Activated CD8-positive, alpha-beta T cell treated with anti-CD3 and anti-CD28 coated beads, Interleukin-2, amount 10 ng/mL, durations not matched to agents 7 days and 5 days (primary cell): Measurements from ENCODE around the gene CCDC9B. TPM values are rescaled to one million over a fixed set of nuclear protein-coding genes. Genes with fewer than 3 reads are reported as not detected.

Source experiments
- ATAC-seq: fragments of 150-1000 bp; cut with Tn5 transposase; one replicate; pipeline ENCODE4 v1.10.0; 2021; ENCODE audit warnings: moderate library complexity
- CTCF ChIA-PET: fragments of 350-600 bp; sonication (Branson Sonifier 250); formaldehyde crosslinking; loops from one replicate; lab custom pipeline; 2021; ENCODE audit warnings: antibody characterized with exemption; lab: Charles Lee
- POLR2A ChIA-PET: fragments of 350-600 bp; sonication (Branson Sonifier 250); formaldehyde crosslinking; loops from one replicate; lab custom pipeline; 2021; ENCODE audit warnings: antibody characterized with exemption; lab: Charles Lee
- DNase-seq: peaks from one replicate; pipeline ENCODE4 v3.0.0-alpha.2; 2020
- H3K27ac Mint-ChIP-seq: one replicate; pipeline ENCODE4 v1.8.0; 2021; ENCODE audit warnings: mild to moderate bottlenecking, mixed read lengths
- H3K27me3 Mint-ChIP-seq: one replicate; pipeline ENCODE4 v1.8.0; 2021; ENCODE audit warnings: low read depth, mixed read lengths
- H3K36me3 Mint-ChIP-seq: one replicate; pipeline ENCODE4 v1.8.0; 2021; ENCODE audit warnings: low read depth, mixed read lengths
- H3K4me1 Mint-ChIP-seq: one replicate; pipeline ENCODE4 v1.8.0; 2021; ENCODE audit warnings: low read depth, mixed read lengths
- H3K4me3 Mint-ChIP-seq: one replicate; pipeline ENCODE4 v1.8.0; 2021; ENCODE audit warnings: mild to moderate bottlenecking, mixed read lengths
- H3K9me3 Mint-ChIP-seq: one replicate; pipeline ENCODE4 v1.8.0; 2022; ENCODE audit warnings: mixed read lengths; ENCODE audit not compliant: insufficient read depth
- total RNA-seq, 2 experiments: library from RNA; stranded (reverse); gene quantifications; one replicate each; pipeline ENCODE4 v1.2.3, GENCODE V29; 2021

The CCDC9B gene
- total RNA-seq, 2 experiments from 2014 or later = 0.76 to 0.84 TPM

DNA sequence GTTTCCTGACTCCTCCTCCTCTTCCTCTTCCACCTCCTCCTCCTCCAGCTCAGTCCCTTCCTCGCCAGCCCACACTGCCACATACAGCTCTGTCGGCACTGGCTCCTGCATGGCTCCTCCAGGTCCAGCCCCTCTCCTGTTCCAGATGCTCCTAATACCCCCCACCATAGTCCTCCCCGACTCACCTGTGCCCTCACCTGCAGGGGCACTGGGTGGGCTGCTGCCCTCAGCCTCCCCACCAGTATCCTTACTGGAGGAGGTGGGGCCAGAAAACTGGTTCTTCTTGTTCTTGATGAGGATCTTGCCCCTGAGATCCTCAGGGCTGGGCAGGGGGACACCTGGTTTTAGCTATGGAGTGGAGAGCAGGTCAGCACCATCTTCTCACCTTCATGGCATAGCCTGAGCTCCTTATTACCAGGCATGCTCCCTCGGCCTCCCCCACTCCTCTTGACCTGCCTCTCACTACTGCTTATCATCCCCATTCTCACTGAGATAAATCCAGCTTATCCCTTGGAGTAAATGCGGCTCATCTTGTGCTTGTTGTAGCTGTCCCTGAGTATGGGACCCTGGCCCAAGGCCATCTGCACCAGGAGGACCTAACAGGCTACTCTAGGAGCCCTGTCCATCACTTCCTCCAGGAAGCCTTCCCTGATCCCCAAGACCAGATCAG is 44.0 kb downstream of the CCDC9B start:
- H3K4me3 Mint-ChIP-seq = no peak overlapping the region
- no peak overlapping the region for H3K27ac Mint-ChIP-seq

DNA sequence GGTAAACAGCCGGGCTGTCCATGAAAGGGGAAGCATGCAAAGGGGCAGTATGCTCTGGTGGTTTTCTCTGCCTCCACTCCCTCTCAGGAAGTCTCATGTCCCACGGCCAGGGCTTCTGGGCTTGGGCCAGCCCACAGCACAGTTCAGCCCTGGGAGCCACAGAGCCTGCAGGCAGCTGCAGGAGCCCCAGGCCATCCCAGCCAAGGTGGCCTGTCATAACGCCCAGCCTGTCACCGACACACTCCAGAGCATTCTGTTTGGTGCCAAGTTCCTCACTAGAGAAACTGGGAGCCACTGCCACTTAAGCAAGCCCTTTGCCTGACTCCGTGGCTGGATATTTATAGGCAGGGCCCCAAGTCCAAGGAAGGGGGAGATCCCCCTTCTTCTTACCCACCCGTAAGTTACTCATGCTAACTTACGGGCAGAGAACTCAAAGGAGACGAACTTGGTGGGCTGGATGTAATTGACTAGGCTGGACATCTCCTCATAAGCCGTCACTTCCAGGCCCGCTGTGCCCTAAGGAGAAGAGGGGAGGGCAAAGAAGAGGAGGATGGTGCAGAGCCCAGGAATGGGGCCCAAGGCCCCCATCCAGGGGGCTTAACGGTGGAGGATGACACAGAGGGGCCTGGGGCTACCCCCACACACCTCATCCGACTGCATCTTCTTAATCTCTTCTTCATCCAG is 44.7 kb downstream of the CCDC9B start:
- ATAC-seq (no peak), DNase-seq (no peak)
- Mint-ChIP-seq H3K9me3 (no peaks in the 10 kb centered on the region), H3K27ac (no peak overlapping the region), H3K4me1 (no peaks in the 10 kb centered on the region), H3K36me3 (peaks cover 30% of the 10 kb centered on the region), H3K27me3 (no peaks in the 10 kb centered on the region), H3K4me3 (no peak overlapping the region)
- ChIA-PET POLR2A (interaction anchor here (1.3 kb wide), 1 partner anchor 12 kb away, joined by 6 read pairs; the partner anchor contains the start of gene PLCB2), CTCF (interaction anchor here (1.0 to 1.4 kb wide), 4 partner anchors 11 to 22 kb away, joined by 3 to 5 read pairs (median 4); partner anchors contain the start of gene PLCB2)

More for the DNA sequence above, 44.0 kb downstream of the CCDC9B start:
- POLR2A ChIA-PET = interaction anchor here (1.3 kb wide), 1 partner anchor 11 kb away, joined by 6 read pairs; the partner anchor contains the start of gene PLCB2
- H3K36me3 Mint-ChIP-seq = peaks cover 35% of the 10 kb centered on the region
- CTCF ChIA-PET = interaction anchor here (1.0 to 1.4 kb wide), 4 partner anchors 11 to 23 kb away, joined by 3 to 5 read pairs (median 4); partner anchors contain the start of gene PLCB2
- DNase-seq = no peak
- no peak for ATAC-seq
- H3K27me3 Mint-ChIP-seq = no peaks in the 10 kb centered on the region
- H3K9me3 Mint-ChIP-seq = no peaks in the 10 kb centered on the region
- H3K4me1 Mint-ChIP-seq = no peaks in the 10 kb centered on the region

DNA sequence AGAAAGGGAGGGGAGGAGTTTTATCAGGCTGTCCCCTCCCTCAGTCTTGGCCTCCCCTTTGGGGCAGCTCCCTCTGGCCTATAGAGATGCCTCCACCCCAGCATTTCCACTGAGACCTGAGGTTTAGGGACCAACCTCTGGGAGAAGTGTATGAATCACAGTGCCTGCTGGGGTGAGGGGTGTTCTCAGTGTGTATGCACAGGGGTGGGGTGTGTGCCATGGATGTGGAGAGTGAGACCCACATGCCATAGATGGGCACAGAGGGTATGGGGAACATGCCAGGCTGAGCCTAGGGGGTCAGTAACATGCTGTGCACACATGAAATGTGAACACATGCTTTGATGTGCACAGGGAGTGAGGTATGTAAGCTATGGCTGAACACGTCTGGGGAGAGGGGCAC is 45.4 kb downstream of the CCDC9B start:
- H3K36me3 Mint-ChIP-seq = peaks cover 23% of the 10 kb centered on the region
- no peaks in the 10 kb centered on the region for H3K9me3 Mint-ChIP-seq
- DNase-seq (no peak), ATAC-seq (no peak)
- POLR2A ChIA-PET = no interaction called here
- no peak overlapping the region for H3K27ac Mint-ChIP-seq
- CTCF ChIA-PET = no interaction called here
- H3K4me1 Mint-ChIP-seq = no peaks in the 10 kb centered on the region
- no peaks in the 10 kb centered on the region for H3K27me3 Mint-ChIP-seq
- no peak overlapping the region for H3K4me3 Mint-ChIP-seq

DNA sequence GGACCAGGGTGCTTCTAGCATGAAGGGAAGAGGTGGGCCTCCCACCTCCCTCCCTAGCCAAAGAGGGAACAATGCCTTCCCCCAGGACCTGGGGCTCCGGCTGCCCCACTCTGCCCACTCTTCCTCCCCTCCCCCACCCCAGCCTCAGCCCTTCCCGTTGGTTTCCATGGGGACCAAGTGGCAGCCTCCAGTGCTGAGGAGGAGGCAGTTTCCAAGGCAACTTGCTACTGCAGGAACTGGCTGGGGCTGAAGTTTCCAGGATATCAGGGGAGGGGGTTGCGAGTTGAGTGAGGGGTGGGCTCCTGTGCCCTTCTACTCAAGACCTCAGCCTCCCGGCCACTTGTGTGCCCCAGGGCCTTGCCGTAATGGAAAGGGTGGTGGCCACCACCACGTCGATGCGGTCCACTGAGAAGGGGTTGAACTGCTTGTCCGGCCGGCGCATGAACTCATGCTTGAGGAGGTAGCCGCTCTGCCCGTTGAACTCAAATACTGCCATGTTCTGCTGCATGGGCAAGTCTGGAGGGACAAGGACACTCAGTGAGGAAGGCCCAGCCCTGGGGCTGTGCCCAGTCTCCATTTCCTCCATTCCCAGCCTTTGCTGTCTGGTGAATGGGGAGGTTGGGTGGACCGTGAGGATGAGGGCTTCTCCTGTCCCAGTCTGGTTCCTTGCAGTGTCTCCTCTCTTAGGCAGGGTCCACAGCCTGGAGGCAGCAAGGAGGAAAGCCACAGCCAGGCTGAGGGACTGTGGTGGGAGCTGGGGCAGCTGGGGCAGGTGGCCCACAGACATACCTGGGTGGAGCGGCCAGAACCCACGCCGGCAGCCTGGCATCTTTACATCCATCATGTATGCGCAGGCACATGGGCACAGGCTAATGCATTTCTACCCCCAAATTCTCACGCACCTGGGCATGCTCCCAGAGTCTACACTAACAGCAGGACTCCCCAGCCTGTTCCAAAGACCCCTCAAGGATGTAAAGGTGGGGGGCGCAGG is 46.5 kb downstream of the CCDC9B start:
- ATAC-seq (no peak), DNase-seq (no peak)
- POLR2A ChIA-PET = interaction anchor here (0.6 to 1.2 kb wide), 2 partner anchors 14 to 367 kb away, joined by 3 to 4 read pairs; partner anchors contain the start of gene PLCB2
- Mint-ChIP-seq H3K27me3 (no peaks in the 10 kb centered on the region), H3K27ac (no peak overlapping the region), H3K9me3 (no peaks in the 10 kb centered on the region), H3K4me1 (no peaks in the 10 kb centered on the region), H3K4me3 (no peak overlapping the region), H3K36me3 (peaks cover 15% of the 10 kb centered on the region)
- CTCF ChIA-PET = interaction anchor here (0.9 to 1.5 kb wide), 2 partner anchors 13 to 44 kb away, joined by 4 to 6 read pairs; no protein-coding TSS in a partner anchor

DNA sequence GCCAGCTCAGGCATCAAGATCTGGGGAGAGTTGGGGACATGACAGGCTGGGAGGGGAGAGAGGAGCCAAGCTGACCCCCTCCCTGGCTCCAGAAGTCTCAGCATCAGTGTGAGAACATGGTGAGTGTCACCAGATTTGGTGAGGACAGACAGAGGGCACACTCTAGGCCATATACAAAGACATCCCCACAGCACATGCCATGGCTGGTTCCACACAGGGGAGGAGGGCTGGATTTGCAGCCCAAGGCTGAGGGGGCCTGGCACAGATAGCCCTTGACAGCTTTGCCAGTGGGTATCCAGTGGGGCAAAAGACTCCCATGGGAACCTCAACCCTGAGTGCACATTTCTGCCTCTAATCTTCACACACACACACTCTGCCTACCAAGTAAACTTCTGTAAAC is 47.7 kb downstream of the CCDC9B start:
- Mint-ChIP-seq H3K27me3 (no peaks in the 10 kb centered on the region), H3K27ac (no peak overlapping the region), H3K4me1 (no peaks in the 10 kb centered on the region), H3K4me3 (no peak overlapping the region), H3K9me3 (no peaks in the 10 kb centered on the region), H3K36me3 (peaks cover 14% of the 10 kb centered on the region)
- DNase-seq (no peak), ATAC-seq (no peak)
- CTCF ChIA-PET = interaction anchor here (0.9 to 1.5 kb wide), 5 partner anchors 14 to 45 kb away, joined by 3 to 6 read pairs (median 4); no protein-coding TSS in a partner anchor
- POLR2A ChIA-PET = interaction anchor here (1.2 kb wide), 1 partner anchor 15 kb away, joined by 4 read pairs; the partner anchor contains the start of gene PLCB2

DNA sequence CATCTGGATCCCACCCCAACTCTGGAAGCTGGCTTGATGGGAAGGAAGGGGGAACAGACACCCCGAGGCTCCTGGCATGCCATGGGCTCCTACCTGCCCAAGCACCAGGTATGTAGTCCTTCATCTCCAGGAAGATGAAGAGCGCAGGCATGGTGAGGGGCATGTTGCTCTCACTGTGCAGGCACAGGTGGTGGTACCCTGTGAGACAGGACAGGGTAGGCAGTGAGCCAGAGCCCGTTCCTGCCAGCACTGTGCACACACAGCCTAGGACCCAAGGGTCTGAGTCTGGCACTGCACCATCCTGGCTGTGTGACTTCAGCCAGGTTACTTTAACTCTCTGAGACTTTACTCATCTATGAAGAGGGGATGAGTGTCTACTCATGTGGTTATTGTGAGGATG is 48.5 kb downstream of the CCDC9B start:
- no peak overlapping the region for H3K4me3 Mint-ChIP-seq
- CTCF ChIA-PET = interaction anchor here (0.9 to 3.7 kb wide), 5 partner anchors 13 to 18 kb away, joined by 3 to 28 read pairs (median 3); no protein-coding TSS in a partner anchor
- H3K4me1 Mint-ChIP-seq = no peaks in the 10 kb centered on the region
- H3K9me3 Mint-ChIP-seq = no peaks in the 10 kb centered on the region
- ATAC-seq (no peak), DNase-seq (no peak)
- POLR2A ChIA-PET = interaction anchor here (0.5 kb wide), 1 partner anchor 21 kb away, joined by 5 read pairs; no protein-coding TSS in a partner anchor
- no peaks in the 10 kb centered on the region for H3K27me3 Mint-ChIP-seq
- no peak overlapping the region for H3K27ac Mint-ChIP-seq
- peaks cover 11% of the 10 kb centered on the region for H3K36me3 Mint-ChIP-seq

DNA sequence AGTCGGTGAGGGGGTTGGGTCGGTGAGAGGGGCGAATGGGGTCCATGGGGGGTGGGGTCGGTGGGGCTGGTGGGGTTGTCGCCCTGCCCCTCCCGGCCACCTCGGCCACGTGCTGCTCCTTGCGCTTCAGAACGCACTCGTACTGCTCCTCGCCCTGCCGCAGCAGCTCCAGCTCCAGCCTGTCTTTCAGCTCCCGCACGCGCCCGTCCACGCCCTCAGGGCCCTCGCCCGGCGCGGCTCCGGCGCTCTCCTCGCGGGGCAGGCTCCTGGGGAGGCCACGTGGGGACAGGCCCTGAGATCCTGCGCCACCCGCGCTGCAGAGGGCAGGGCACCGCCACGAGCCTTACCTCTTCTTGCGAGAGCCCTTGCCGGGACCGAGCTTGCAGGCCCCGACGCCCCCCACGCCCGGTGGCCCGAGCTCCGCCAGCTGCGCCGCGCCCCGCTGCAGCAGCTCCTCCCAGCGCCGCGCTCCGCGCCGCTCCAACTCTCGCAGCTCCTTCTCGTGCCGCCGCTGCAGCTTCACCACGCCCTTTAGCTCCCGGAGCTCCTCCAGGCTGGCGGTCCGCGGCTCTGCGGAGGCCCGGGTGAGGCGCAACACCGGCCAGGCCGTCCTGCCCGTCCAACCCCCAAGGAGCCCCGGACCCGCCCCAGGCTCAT is 49.7 kb downstream of the CCDC9B start:
- Mint-ChIP-seq H3K27ac (no peak overlapping the region), H3K9me3 (no peaks in the 10 kb centered on the region), H3K36me3 (peaks cover 7% of the 10 kb centered on the region), H3K4me3 (no peak overlapping the region), H3K27me3 (no peaks in the 10 kb centered on the region), H3K4me1 (no peaks in the 10 kb centered on the region)
- ATAC-seq = no peak
- ChIA-PET CTCF (interaction anchor here (1.0 to 3.7 kb wide), 4 partner anchors 11 to 19 kb away, joined by 3 to 28 read pairs (median 3); partner anchors contain the start of gene PLCB2), POLR2A (interaction anchor here (1.2 kb wide), 1 partner anchor 16 kb away, joined by 3 read pairs; no protein-coding TSS in a partner anchor)
- DNase-seq = no peak

DNA sequence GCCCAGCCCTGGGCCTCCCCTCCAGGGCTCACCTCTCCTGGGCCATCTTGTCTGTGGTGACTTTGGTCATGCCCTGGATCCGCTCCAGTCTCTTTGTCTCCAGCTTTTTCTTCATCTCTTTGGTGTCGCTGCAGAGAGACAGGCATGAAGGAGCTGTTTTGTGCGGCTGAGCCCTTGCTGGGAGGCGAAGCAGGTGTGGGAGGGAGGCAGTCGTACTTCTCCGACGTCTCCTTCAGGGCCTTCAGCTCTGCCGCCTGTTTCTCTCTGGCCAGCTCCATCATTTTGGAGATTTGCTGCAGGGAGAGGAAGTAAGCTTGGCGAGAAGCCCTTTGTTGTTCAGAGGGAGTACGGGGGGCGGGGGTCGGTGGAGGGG is 50.2 kb downstream of the CCDC9B start:
- ChIA-PET CTCF (interaction anchor here (1.1 to 3.8 kb wide), 6 partner anchors 11 to 54 kb away, joined by 3 to 34 read pairs (median 4); partner anchors contain the start of gene PLCB2), POLR2A (interaction anchor here (1.2 kb wide), 1 partner anchor 16 kb away, joined by 3 read pairs; no protein-coding TSS in a partner anchor)
- DNase-seq (no peak), ATAC-seq (no peak)
- Mint-ChIP-seq H3K9me3 (no peaks in the 10 kb centered on the region), H3K4me1 (no peaks in the 10 kb centered on the region), H3K36me3 (peaks cover 7% of the 10 kb centered on the region), H3K4me3 (no peak overlapping the region), H3K27me3 (no peaks in the 10 kb centered on the region), H3K27ac (no peak overlapping the region)

DNA sequence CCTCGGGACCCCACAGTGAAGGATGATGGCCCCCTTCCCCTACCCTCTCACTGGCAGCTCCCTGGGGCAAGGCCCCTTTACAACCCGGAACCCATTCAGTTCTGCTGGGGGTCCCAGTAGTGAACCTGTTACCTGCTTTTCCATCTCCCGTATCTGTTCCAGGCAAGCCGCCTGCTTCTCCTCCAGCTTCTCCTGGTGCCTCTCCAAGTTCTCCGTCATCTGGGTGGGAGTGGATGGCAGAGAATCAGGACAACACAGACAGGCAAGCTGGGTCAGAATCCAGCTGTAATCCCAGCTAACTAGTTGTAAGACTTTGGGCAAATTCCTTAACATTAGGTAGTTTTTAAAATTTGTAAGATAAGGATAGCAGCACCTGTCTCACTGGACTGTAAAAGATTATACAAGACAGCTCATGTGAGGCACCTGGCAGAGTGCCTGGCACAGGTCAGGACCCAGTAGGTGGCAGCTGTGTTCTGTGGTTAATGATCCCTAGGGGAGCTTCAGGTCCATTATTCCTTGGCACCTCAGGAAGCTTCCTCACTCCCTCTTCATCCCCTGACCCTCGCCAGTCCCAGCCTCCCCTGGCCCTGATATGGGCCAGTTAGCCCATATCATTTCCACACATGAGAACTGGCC is 51.5 kb downstream of the CCDC9B start:
- ChIA-PET POLR2A (interaction anchor here (1.5 kb wide), 1 partner anchor 19 kb away, joined by 4 read pairs; no protein-coding TSS in a partner anchor), CTCF (interaction anchor here (1.1 to 6.6 kb wide), 6 partner anchors 10 to 55 kb away, joined by 3 to 49 read pairs (median 16); partner anchors contain the start of genes INAFM2 and PLCB2)
- no peak for DNase-seq
- peaks cover 5% of the 10 kb centered on the region for H3K36me3 Mint-ChIP-seq
- H3K27ac Mint-ChIP-seq = no peak overlapping the region
- no peak overlapping the region for H3K4me3 Mint-ChIP-seq
- H3K4me1 Mint-ChIP-seq = no peaks in the 10 kb centered on the region
- H3K9me3 Mint-ChIP-seq = no peaks in the 10 kb centered on the region
- no peak for ATAC-seq
- H3K27me3 Mint-ChIP-seq = peaks cover 2% of the 10 kb centered on the region

DNA sequence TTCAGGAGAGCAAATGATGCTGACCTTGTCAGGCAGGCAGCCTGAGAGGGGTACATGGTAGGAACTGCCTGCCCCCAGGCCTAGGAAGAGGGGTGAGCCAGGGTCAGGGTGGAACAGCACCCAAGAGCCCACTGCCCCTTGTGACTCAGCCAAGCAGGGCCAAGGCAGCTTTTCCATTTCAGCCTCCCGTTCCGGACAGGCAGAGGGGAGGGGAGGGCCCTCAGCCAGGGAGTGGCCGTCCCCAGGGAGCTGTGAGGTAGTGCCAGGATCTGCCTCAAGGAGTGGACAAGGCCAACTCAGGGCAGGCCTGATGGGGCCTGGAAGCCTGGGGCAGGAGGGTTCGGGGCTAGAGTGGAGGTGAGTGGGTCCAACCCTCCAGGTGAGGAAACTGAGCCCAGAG is 52.8 kb downstream of the CCDC9B start:
- H3K4me3 Mint-ChIP-seq = no peak overlapping the region
- H3K4me1 Mint-ChIP-seq = peaks cover under 1% of the 10 kb centered on the region
- CTCF ChIA-PET = interaction anchor here (1.1 to 6.6 kb wide), 5 partner anchors 9 to 134 kb away, joined by 3 to 49 read pairs (median 6); partner anchors contain the start of gene PLCB2
- H3K27me3 Mint-ChIP-seq = peaks cover 13% of the 10 kb centered on the region
- no peak for ATAC-seq
- no peaks in the 10 kb centered on the region for H3K9me3 Mint-ChIP-seq
- no peak for DNase-seq
- peaks cover 4% of the 10 kb centered on the region for H3K36me3 Mint-ChIP-seq
- H3K27ac Mint-ChIP-seq = no peak overlapping the region
- POLR2A ChIA-PET = interaction anchor here (1.5 kb wide), 1 partner anchor 20 kb away, joined by 4 read pairs; no protein-coding TSS in a partner anchor
